IMR-90 (cell line): ENCODE results near the gene FGF6.

Experiments used
- CTCF ChIP-seq: conservative IDR thresholded peaks from 2 replicates; pipeline ENCODE4 v1.5.1; 2012; ENCODE audit warnings: mild to moderate bottlenecking, low read depth, low read length, improper control_type of control experiment
- MAFK ChIP-seq: IDR thresholded peaks from 2 replicates; pipeline ENCODE4 v1.6.1; 2012; ENCODE audit warnings: low read depth, low read length, improper control_type of control experiment
- RCOR1 ChIP-seq: IDR thresholded peaks from 2 replicates; pipeline ENCODE4 v1.6.1; 2012; ENCODE audit warnings: mild to moderate bottlenecking, low read length, improper control_type of control experiment; ENCODE audit not compliant: insufficient replicate concordance

- TF ChIP-seq CTCF (no peak), MAFK (no peak), RCOR1 (no peak)
Measured at GRCh38 chr12:4388662-4389061, 57.0 kb downstream of the FGF6 start.
